Measurements from ENCODE around the gene METTL5. TPM values are rescaled to one million over a fixed set of nuclear protein-coding genes. Genes with fewer than 3 reads are reported as not detected.
"Not testable (repeated sequence)": the region's sequence is repeated elsewhere in the genome, so short reads cannot be mapped to it uniquely, and the experiment has no call there.

Gene METTL5
- total RNA-seq, 1 experiment from 2014 or later, result 103 TPM

GRCh38 chr2:169871994-169872393, 47.3 kb upstream of the METTL5 start (continued):
- TF ChIP-seq REST (IDR thresholded peaks at IDR 0.05; ENCODE audit: low read depth) (no peak), RAD21 (IDR thresholded peaks at IDR 0.05; ENCODE audit: low read depth) (no peak), CEBPB (IDR thresholded peaks at IDR 0.05; ENCODE audit: low read depth) (no peak)

GRCh38 chr2:169871369-169871768, 46.7 kb upstream of the METTL5 start:
- H3K4me2 ChIP-seq (ENCODE audit: low read length); ATAC-seq; H3K27ac ChIP-seq (ENCODE audit: low read depth, low read length); RAD21 ChIA-PET (ENCODE audit: low non-redundant PET in 1 of 2, low total read pairs in 2 of 2, uncharacterized antibody in 2 of 2, unreplicated experiment in 2 of 2); H2AFZ ChIP-seq (ENCODE audit: low read depth, low read length, poor library complexity, severe bottlenecking); POLR2A ChIA-PET; H3K9me2 ChIP-seq (ENCODE audit: insufficient read depth); H3K9me3 ChIP-seq (ENCODE audit: control insufficient read depth in 1 of 2, insufficient read depth in 1 of 2, low read depth in 1 of 2, low read length in 2 of 2); CTCF ChIA-PET; H4K20me1 ChIP-seq (ENCODE audit: insufficient read depth); intact Hi-C loops (cut with micrococcal nuclease); H3K4me3 ChIP-seq (replicated peaks in 1 of 2; ENCODE audit: low read depth in 1 of 2, low read length in 2 of 2); H3K4me1 ChIP-seq (ENCODE audit: control insufficient read depth in 1 of 2, insufficient read depth in 2 of 2, low read length in 2 of 2); BruUV-seq (replicated peaks); H3K9ac ChIP-seq (ENCODE audit: low read length); H3K27me3 ChIP-seq (ENCODE audit: insufficient read depth, low read length); H3K36me3 ChIP-seq (ENCODE audit: control insufficient read depth in 1 of 2, insufficient read depth in 2 of 2, low read length in 2 of 2); DNase-seq (ENCODE audit: low read depth, low spot score): not testable (repeated sequence)
- peaks cover 29% of the 10 kb centered on the region for H3K79me2 ChIP-seq (ENCODE audit: insufficient read depth, low read length)

GRCh38 chr2:169868951-169869350, 44.2 kb upstream of the METTL5 start:
- ATAC-seq (no peak), DNase-seq (ENCODE audit: low read depth, low spot score) (no peak)
- ChIA-PET RAD21 (ENCODE audit: low non-redundant PET in 1 of 2, low total read pairs in 2 of 2, uncharacterized antibody in 2 of 2, unreplicated experiment in 2 of 2) (no interaction called here), CTCF (no interaction called here), POLR2A (interaction anchor here (1.2 kb wide), 1 partner anchor 11 kb away, joined by 5 read pairs; no protein-coding TSS in a partner anchor)
- no TSS peak for BruUV-seq (replicated peaks)
- Histone ChIP-seq H3K4me3 (replicated peaks in 1 of 2; ENCODE audit: low read depth in 1 of 2, low read length in 2 of 2) (no peak overlapping the region), H3K4me2 (ENCODE audit: low read length) (no peak overlapping the region), H2AFZ (ENCODE audit: low read depth, low read length, poor library complexity, severe bottlenecking) (no peak overlapping the region), H3K27ac (ENCODE audit: low read depth, low read length) (no peak overlapping the region), H3K36me3 (ENCODE audit: control insufficient read depth in 1 of 2, insufficient read depth in 2 of 2, low read length in 2 of 2) (no peaks in the 10 kb centered on the region), H3K27me3 (ENCODE audit: insufficient read depth, low read length) (no peaks in the 10 kb centered on the region), H3K9ac (ENCODE audit: low read length) (no peak overlapping the region), H4K20me1 (ENCODE audit: insufficient read depth) (no peaks in the 10 kb centered on the region), H3K9me3 (ENCODE audit: control insufficient read depth in 1 of 2, insufficient read depth in 1 of 2, low read depth in 1 of 2, low read length in 2 of 2) (no peaks in the 10 kb centered on the region), H3K79me2 (ENCODE audit: insufficient read depth, low read length) (peaks cover 35% of the 10 kb centered on the region), H3K9me2 (ENCODE audit: insufficient read depth) (no peaks in the 10 kb centered on the region), H3K4me1 (ENCODE audit: control insufficient read depth in 1 of 2, insufficient read depth in 2 of 2, low read length in 2 of 2) (no peaks in the 10 kb centered on the region)
- TF ChIP-seq TCF7L2 (IDR thresholded peaks at IDR 0.05; ENCODE audit: borderline replicate concordance, extremely low read depth, insufficient read depth, insufficient read length), result no peak
- intact Hi-C loops (cut with micrococcal nuclease), result no loop called here
